ENCODE data around the gene ADPRHL1. TPM values are rescaled to one million over a fixed set of nuclear protein-coding genes. Genes with fewer than 3 reads are reported as not detected.

Gene ADPRHL1
- total RNA-seq, 6 experiments from 2014 or later = 1.0 to 2.0 (median 1.5) TPM

- Mint-ChIP-seq H3K9me3 (no peaks in the 10 kb centered on the region), H3K27me3 (ENCODE audit: insufficient read depth) (peaks cover 2% of the 10 kb centered on the region; the same call in 1 of the 2 replicates), H3K4me1 (ENCODE audit: low read depth) (peaks cover 6% of the 10 kb centered on the region; the same call in 1 of the 2 replicates), H3K4me3 (no peak overlapping the region), H3K27ac (no peak overlapping the region), H3K36me3 (ENCODE audit: low read depth) (peaks cover 18% of the 10 kb centered on the region)
- no peak for DNase-seq
- no peak for TF ChIP-seq CTCF (IDR thresholded peaks at IDR 0.05)
These were observed 4.2 kb downstream of the ADPRHL1 start for GRCh38 chr13:113448885-113449692.

- Mint-ChIP-seq H3K36me3 (ENCODE audit: low read depth) (peaks cover 12% of the 10 kb centered on the region), H3K27ac (no peak overlapping the region), H3K27me3 (ENCODE audit: insufficient read depth) (peaks cover 2% of the 10 kb centered on the region; the same call in 1 of the 2 replicates), H3K4me3 (no peak overlapping the region), H3K4me1 (ENCODE audit: low read depth) (no peaks in the 10 kb centered on the region; the same call in 1 of the 2 replicates), H3K9me3 (no peaks in the 10 kb centered on the region)
- no peak for DNase-seq
- TF ChIP-seq CTCF (IDR thresholded peaks at IDR 0.05) = no peak
These were observed 4.8 kb downstream of the ADPRHL1 start for GRCh38 chr13:113448545-113448884.

- no peak overlapping the region for H3K27ac Mint-ChIP-seq
- TF ChIP-seq CTCF (IDR thresholded peaks at IDR 0.05) = no peak
- H3K36me3 Mint-ChIP-seq (ENCODE audit: low read depth) = peaks cover 17% of the 10 kb centered on the region
- no peaks in the 10 kb centered on the region for H3K4me1 Mint-ChIP-seq (ENCODE audit: low read depth)
- no peak overlapping the region for H3K4me3 Mint-ChIP-seq
- peaks cover 2% of the 10 kb centered on the region; the same call in 1 of the 2 replicates for H3K27me3 Mint-ChIP-seq (ENCODE audit: insufficient read depth)
- no peak for DNase-seq
- H3K9me3 Mint-ChIP-seq = peaks cover 3% of the 10 kb centered on the region; the same call in 1 of the 2 replicates
These were observed 5.7 kb downstream of the ADPRHL1 start for GRCh38 chr13:113447596-113447995.

- Mint-ChIP-seq H3K27ac (no peak overlapping the region), H3K4me1 (ENCODE audit: low read depth) (no peaks in the 10 kb centered on the region), H3K36me3 (ENCODE audit: low read depth) (peaks cover 27% of the 10 kb centered on the region), H3K27me3 (ENCODE audit: insufficient read depth) (peaks cover 2% of the 10 kb centered on the region; the same call in 1 of the 2 replicates), H3K4me3 (no peak overlapping the region), H3K9me3 (peaks cover 4% of the 10 kb centered on the region; the same call in 1 of the 2 replicates)
- no peak for DNase-seq
- TF ChIP-seq CTCF (IDR thresholded peaks at IDR 0.05) = no peak
These were observed 6.8 kb downstream of the ADPRHL1 start for GRCh38 chr13:113446488-113446854.

GRCh38 chr13:113445791-113446487 lies 7.3 kb downstream of the ADPRHL1 start:
- Mint-ChIP-seq H3K4me1 (ENCODE audit: low read depth) (no peaks in the 10 kb centered on the region), H3K27ac (no peak overlapping the region), H3K4me3 (no peak overlapping the region), H3K36me3 (ENCODE audit: low read depth) (peaks cover 32% of the 10 kb centered on the region), H3K27me3 (ENCODE audit: insufficient read depth) (peaks cover 2% of the 10 kb centered on the region; the same call in 1 of the 2 replicates), H3K9me3 (peaks cover 4% of the 10 kb centered on the region; the same call in 1 of the 2 replicates)
- TF ChIP-seq CTCF (IDR thresholded peaks at IDR 0.05) = no peak
- no peak for DNase-seq

Data from HFFc6 (cell line).